ENCODE results near the gene DGCR2. TPM values are rescaled to one million over a fixed set of nuclear protein-coding genes. Genes with fewer than 3 reads are reported as not detected.

DGCR2 gene
- total RNA-seq, 2 donors from 2014 or later = 28.3 to 35.2 TPM

DNA sequence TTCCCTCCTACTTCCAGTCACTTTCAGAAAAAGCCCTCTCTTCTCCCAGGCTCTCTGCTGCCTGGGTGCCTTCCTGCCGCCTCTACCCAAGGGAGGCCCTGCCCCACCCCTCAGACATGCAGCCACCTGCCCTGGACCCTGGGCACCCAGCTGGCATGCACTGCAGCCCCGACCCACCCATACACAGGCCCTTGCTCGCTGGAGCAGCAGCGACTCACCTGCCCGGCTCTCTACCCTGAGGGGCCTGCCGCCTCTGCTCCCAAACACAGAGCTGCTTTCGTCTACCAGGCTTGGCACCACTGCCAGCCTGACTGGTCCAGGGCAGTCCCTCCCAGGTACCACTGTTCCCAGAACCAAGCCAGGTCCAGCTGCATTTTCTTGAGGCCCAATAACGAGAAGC is 7.7 kb upstream of the DGCR2 start:
- DNase-seq (ENCODE audit: low spot score) = no peak
- intact Hi-C loops (cut with DNase I) = no loop called here

DNA sequence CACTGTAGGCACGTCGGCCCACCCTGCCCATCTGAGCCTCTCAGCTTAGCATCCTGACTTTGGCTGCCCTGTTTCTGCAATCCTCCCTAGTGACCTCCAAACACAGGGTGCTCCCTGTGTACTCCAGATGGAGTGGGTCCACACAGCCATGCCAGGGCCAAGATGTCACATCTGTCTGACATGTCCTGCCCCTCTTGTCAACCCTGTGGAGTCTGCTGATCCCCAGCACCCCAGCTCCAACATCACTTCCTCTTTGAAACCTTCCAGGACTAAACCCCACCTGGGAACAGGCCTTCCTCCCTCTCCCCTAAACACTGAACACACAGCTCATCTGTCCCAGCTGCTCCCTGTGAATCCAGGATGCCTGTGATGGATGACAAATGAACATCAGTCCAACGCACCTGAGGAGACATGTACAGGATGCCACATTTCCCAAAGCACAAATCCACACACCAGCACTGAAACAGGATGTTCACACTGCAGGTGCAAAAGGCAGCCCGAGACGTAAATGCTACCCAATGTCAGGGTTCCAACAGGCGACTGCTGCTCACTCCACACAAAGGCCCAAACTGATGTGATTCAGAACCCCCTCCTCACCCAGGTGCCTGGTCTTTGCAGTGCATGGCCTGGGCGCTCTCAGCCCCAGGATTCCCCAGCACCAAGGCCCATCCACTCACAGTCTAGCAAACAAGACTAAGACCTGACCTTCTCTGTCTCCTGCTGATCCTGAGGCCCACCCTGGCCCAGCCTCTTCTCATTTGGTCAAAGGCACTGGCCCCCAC is 6.9 kb upstream of the DGCR2 start:
- DNase-seq (ENCODE audit: low spot score) = no peak

DNA sequence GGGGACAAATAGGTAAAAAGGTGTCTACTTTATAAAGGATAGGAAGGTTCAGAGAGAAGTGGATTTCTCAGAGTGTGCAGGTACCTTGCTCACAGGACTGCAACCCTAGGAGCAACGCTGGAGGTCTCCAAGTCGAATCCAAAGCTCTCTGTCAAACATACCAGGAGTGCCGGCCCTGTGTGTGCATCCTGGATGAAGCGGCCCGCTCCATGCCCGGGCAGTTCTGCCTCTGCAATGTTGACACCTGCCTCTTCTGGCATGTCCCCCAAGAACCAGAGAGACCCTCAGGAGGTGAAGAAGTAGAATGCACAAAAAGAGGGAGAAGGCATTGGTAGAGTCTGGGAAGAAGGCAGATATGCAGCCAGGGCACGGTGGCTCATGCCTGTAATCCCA is 5.8 kb upstream of the DGCR2 start:
- DNase-seq (ENCODE audit: low spot score) = no peak
- intact Hi-C loops (cut with DNase I) = no loop called here

More for the DNA sequence above, 6.9 kb upstream of the DGCR2 start:
- intact Hi-C loops (cut with DNase I) = no loop called here

DNA sequence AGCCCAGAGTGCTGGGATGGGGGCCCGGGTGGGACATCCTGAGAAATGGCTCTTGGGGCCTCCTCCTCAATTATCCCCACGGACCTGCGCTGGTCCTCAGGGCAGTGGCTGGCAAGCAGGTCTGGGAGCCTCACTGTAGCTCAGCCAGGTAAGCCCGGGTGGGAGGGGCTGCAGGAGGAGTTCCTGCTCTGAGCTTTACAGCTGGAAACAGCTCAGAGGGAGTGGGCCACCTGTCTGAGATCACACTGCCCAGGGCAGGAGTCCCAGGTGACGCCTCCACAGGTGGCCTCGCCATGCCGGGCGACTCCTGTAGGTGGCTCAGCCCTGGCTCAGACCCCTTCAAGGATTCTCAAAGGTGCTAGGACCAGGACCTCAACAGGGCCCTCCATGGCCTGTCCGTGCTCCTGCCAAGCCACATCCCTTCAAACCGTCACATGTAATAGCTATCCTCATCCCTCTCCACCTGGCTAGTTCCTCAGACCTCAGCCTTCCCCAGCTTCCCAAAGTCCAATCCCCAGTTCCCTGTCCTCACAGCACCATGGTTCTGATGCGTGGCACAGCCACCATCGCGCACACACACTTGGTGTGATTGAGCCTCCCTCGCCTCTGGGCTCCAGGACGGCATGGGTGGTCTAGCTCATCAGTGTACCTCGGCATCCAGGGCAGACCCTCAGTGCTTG is 5.3 kb upstream of the DGCR2 start:
- intact Hi-C loops (cut with DNase I) = no loop called here
- DNase-seq (ENCODE audit: low spot score) = no peak

DNA sequence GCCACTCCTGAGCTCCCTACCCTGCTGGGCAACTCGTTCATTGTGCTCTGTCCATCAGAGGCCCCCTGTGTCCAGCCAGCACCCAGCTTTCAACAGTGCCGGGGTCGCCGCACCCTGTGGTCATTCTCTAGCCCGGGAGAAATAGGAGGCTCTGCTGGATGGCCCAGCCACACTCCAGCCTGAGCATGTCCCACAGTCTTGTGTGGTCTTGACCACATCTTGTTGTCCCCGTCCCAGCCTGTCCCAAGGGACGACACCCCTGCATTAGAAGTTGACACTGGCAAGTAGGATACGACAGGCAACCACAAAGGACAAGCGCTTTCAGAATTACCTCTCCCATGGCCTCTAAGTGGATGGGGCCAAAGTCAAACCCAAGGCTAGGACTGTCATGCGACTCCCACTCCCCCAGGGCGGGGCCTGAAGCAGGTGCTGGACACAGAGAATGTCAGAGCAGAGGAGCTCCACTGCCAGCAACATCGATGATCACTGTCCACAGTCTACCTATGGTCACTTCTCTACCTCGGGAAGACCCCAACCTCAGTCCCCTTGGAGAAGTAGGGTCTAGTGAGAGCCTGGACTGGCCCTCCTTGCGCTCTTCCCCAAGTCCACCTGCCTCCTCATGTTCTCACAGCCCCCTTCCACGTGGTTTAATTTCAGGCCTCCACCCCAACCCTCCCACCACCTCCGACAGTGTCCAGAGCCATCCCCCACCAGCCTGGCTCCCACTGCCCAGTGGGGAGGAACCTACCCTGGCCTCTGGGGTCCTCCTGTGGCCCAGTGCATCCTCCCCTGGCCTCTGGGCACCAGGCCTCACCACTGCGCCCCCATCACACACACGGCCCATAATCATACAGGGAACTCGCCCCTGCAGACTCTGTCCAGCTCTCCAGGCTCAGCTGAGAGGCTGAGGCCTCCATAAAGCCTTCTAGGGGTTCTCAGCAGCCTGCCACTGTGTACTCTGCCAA is 4.4 kb upstream of the DGCR2 start:
- intact Hi-C loops (cut with DNase I) = no loop called here
- no peak for DNase-seq (ENCODE audit: low spot score)

DNA sequence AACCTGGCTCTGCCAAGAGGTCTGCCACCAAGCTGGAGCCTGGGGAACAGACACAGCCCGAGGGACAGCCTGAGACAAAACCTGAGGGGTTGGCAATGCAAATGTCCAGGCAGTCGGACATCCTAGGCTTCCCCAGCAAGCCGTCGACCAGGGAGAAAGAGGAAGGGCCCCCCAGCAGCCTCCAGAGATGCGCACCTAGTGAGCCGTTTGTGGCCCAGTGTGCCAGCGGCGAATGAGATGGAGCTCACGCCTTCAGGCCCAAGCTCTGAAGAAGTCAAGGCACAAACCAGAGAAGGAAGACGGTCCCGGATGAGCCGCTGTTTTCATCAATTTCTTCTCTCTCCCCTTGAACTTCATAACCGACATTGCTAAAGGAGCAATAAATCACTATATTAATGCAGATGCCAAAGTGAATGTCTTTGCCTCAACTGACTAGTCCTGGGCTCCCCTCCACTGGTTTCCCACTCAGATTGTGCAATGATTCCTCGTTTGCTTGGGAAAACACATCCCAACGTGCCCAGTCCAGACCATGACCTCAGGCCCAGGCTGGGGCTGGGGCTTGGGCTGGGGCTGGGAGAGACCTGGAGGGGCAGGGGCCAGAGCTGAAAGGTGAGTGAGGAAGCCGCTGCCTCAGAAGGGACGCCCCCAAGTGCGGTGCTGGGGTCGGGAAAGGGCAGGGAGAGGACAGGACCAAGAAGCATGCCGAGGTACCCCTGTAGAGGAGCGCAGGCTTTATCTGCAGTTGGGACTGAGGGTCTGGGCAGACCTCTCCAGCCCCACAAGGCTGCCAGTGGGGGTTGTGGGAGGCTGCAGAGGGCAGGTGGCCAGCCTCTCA is 3.5 kb upstream of the DGCR2 start:
- DNase-seq (ENCODE audit: low spot score) = no peak
- intact Hi-C loops (cut with DNase I) = no loop called here

DNA sequence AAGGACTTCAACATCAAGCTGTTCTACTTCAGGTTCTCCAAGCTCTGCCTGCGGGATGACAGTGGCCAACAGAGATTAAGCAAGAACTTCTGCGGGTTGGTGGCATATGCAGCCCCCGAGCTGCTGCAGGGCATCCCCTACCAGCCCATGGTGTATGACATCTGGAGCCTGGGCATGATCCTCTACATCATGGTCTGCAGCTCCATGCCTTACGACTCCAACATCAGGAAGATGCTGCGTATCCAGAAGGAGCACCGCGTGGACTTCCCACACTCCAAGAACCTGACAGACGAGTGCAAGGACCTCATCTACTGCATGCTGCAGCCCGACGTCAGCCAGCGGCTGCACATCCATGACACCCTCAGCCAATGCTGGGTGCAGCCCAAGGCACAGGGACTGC is 2.8 kb upstream of the DGCR2 start:
- DNase-seq (ENCODE audit: low spot score) = no peak
- intact Hi-C loops (cut with DNase I) = no loop called here

DNA sequence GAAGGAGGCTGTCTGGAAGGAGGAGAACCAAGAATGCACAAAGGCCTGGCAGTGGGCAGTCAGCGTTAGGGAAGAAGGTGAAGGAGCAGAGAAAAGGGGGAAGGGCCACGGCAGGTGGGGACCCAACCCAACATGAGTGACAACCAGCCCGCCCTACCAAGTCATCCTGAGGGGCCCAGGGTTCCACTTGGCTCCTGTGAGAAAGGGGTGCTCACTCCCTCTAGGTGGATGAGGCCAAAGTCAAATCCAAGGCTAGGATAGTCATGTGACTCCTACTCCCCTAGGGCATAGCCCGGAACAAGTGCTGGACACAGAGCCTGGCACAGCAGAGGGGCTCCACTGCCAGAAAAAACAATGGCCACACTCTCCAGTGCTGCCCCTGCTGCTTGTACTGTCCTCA is 2.2 kb upstream of the DGCR2 start:
- DNase-seq (ENCODE audit: low spot score) = no peak
- intact Hi-C loops (cut with DNase I) = no loop called here

DNA sequence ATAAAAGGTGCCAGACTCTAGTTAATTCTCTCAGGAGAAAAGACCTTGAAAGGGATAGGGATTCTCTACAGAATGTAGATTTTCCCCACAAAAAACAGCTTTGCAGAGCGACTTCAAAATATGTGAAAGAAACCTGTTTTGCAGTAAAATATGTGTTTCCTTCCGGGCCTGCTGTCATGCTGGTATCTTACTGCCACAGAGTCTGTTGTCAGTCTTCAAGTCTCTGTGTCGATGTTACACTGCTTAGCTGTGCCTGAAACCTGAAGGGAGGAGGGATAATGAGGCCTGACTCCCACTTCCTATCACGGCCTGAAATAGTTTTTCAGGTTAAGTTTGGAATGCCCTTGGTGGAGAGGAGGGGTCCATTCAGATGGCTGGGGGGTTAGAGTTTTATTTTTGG is 1.7 kb upstream of the DGCR2 start:
- intact Hi-C loops (cut with DNase I) = no loop called here
- DNase-seq (ENCODE audit: low spot score) = no peak

DNA sequence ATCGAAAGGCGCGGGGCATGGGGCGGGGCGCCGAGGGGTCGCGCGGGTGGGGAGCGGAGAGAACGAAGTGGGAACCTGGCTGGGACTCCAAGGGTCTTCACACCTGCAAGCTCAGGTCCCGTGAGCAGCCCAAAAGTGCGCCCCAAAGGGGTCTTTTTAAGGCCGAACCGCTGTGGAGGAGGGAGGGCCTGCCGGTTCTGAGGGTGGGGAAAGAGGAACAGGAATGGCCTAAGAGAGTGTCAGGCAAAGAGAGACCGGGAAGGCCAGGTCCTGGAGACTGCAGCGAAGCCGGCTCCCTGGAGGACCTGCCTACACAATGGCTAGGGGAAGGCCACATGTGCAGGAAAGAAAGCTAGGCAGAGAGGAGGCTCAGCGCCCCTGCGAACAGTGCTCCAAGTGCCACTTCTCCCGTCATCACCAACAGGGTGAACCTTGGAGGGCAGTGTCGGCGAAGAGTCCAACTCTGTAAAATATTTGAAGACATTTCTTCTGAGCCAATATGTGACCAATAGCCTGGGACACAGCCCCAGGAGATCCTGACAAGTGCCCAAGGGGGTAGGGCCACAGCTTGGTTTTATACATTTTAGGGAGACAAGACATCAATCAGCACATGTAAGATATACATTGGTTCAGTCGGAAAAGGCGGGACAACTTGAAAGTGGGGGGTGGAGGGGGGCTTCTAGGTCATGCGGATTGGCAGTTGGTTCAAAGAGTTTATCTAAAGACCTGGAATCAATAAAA is 710 bp upstream of the DGCR2 start:
- no peak for DNase-seq (ENCODE audit: low spot score)
- intact Hi-C loops (cut with DNase I) = no loop called here

DNA sequence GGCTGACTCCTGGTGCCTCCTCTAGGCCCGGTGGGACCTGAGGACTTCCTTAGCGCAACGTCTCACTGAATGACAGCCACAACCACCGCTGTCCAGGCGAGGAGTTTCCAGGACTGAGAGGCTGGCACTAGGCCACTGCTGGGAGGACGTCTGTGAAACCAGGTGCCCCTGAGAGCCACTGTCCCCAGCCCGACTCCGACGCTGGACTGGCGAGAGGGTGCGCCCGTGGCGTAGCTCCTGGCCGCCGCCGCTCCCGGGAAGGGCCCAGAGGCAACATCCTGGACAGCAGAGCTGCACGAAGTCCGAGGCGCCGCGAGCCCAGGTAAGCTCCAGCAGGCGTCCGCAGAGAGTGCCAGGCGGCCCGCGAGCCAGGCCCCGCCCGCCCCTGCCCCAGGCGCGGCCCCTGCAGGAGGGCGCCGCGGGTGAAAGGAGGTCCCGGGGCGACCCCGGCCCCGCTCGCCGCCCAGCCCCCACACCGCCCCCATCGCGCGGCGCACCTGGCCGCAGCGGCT is 525 bp downstream of the DGCR2 start:
- no peak for DNase-seq (ENCODE audit: low spot score)
- intact Hi-C loops (cut with DNase I) = no loop called here

DNA sequence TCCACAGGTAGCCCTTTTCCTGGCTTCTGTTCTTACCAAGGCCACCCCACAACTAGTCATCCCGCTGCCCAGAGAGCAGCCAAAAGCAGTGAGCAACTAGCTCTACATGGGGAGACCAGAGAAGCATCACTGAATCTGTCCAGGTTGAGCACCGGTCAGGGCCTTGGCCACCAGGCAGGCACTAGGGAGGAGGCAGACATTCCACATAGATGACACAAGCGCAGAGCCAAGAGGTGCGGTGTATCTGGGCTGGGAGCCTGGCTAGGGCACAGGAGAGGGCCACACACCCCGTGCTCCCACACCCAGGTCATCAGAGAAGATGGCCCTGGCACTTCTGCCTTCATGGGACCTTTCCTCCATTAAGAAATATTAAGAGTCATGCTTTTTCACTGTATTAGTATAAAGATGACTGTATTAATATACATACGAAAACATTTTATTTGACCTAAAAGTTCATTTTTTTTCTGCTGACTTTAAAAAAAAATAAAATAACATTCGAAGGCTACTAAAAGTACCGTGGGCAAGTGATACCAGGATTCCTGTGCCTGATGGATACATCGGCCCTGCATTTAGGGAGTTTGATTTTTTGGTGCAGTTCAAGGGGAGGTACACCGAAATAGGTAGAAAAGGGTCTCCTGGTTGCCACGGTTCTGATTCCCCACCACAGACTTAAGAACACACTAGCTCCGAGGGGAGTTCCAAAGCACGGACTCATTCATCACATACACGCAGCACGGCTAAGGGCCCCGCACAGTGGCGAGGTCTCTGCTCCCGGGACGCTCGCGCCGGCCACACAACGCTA is 1.2 kb downstream of the DGCR2 start:
- intact Hi-C loops (cut with DNase I) = no loop called here
- DNase-seq (ENCODE audit: low spot score) = no peak

DNA sequence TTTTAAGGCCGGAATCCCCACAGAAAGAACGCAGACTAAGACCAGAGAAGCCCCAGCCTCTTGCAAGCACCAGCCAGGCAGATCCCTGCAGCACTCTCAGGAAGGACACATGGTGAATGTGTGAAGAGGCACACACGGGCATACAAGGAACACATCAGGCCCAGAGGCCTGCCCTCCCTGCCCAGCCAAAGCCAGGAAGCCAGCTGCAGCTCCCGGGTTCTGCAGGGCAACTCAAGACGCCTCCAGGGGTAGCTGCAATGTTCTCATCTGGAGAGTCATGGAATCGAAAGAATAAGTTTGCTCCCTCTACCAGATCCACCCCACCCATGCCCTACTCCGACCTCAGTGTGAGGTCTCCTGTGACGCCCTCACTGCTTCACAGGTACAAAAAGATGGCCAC is 2.3 kb downstream of the DGCR2 start:
- intact Hi-C loops (cut with DNase I) = no loop called here
- DNase-seq (ENCODE audit: low spot score) = no peak

DNA sequence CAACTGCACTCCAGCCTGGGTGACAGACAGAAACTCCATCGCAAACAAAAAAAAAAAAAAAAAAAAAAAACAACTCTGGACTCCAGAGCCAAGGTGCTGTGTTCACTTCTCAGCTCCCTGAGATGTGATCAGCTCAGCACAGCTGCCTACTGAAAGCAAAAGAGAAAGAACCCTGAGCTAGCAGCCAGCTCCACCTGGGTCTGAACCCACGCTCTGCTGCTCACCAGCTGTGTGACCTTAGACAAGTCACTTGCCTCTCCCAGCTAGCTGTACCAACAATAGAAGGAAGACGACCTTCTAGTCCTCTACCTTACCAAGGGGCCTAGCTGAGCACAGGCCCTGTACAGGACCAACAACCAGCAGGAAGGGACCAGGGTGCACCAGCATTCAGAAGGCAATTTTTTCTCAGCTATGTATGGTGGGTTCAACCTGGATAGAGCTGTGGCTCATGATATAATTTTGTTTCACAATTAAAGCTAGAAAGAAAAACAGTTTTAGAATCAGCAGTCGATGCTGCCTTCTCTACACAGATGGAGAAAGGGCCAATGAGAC is 3.8 kb downstream of the DGCR2 start:
- DNase-seq (ENCODE audit: low spot score) = no peak
- intact Hi-C loops (cut with DNase I) = no loop called here

DNA sequence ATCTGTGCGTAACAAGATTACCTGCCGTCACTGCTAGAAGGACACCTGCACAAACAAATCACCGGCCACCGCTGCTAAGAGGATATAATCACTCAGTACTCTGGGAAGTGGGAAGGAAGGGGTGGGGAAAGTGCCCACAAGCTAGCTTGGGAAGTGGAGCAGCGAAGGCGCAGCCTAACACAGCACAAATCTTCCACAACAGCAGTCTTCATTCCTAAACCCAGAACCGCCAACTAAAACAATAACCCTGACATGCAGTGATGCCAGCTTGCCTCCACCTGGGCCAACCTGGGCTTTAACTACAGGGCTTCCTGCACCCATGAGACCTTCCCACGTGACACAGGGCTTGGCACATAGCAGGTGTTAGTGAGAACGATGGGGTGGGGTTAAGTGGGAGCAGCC is 5.1 kb downstream of the DGCR2 start:
- intact Hi-C loops (cut with DNase I) = no loop called here
- DNase-seq (ENCODE audit: low spot score) = peak; percentile 54

DNA sequence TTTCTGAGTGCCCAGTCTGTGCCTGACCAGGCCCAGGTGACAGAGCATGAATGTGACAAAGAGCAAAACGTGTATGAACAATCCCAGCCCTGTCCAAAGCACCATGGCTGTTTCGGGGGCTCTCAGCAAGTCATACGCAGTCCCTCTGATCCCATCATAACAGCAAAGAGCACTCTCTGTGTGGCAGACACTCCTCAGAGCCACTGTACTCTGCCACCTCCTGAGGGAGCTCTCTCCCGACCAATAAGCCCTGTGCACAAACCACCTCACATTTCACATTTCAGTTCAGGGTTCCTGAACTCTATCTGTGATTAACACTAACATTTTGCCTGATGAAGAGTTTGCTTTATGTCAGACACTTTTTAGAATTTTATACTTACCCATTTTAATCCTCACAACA is 6.6 kb downstream of the DGCR2 start:
- DNase-seq (ENCODE audit: low spot score) = peak; percentile 24
- intact Hi-C loops (cut with DNase I) = no loop called here

DNA sequence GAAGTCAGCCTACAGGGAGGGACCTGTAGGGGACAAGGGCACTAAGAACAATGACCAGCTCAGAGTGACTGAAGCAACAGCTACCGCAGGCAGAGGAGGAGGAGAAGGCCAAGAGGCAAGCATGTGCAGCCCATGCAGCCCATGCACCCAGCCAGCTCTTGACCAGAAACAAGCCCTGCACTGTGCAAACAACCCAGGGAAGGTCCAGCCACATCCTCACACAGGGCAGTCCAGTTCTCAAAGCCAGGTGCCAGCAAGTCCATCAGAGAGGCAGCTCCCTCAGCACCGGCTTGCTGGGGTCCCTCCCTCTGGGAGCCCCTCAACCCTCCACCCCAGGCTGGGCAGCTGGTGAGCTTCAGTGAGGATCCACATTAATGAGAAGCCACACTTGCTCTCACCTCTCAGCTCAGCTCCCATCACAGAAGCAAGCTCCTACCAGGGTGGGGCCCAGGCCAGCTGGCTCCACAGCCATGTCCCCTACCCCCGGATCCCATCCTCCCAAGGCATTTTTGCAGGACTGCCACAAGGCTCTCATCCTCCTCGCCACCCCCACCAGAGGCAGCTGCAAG is 7.1 kb downstream of the DGCR2 start:
- intact Hi-C loops (cut with DNase I) = no loop called here
- peak; percentile 63 for DNase-seq (ENCODE audit: low spot score)

All from posterior vena cava (tissue), 2 donors.